H1 (cell line): ENCODE results near the gene ZBTB49. TPM values are rescaled to one million over a fixed set of nuclear protein-coding genes. Genes with fewer than 3 reads are reported as not detected.

Source experiments
- CTCF ChIA-PET: fragments of 300-600 bp; sonication (Branson Sonifier 250); formaldehyde crosslinking; loops from one replicate; lab custom pipeline; 2021; ENCODE audit not compliant: partially characterized antibody; lab: Charles Lee
- POLR2A ChIA-PET: fragments of 300-600 bp; sonication (Branson Sonifier 250); formaldehyde crosslinking; loops from one replicate; lab custom pipeline; 2021; ENCODE audit warnings: inconsistent platforms; ENCODE audit not compliant: partially characterized antibody; lab: Charles Lee
- DNase-seq, 2 experiments: peaks; one replicate each; pipeline versions ENCODE4 v3.0.0 to v3.0.0-alpha.2; 2010 to 2022; ENCODE audit warnings: low spot score in 2 of 2, low read depth in 1 of 2, mixed read lengths in 1 of 2
- FAIRE-seq: peaks from 2 replicates; lab custom pipeline; 2011; peaks lifted over from hg19 to GRCh38; lab: Jason Lieb, UNC
- H2AFZ ChIP-seq: 2 replicates; pipeline ENCODE4 v1.8.1; 2012; ENCODE audit warnings: low read length, inconsistent platforms
- H2AK5ac ChIP-seq: 2 replicates; pipeline ENCODE4 v1.6.1; 2013; ENCODE audit warnings: low read depth, low read length
- H2BK120ac ChIP-seq: replicated peaks from 2 replicates; pipeline ENCODE3; 2013; ENCODE audit warnings: low read depth, low read length, inconsistent platforms
- H2BK12ac ChIP-seq: 2 replicates; pipeline ENCODE4 v1.6.1; 2013; ENCODE audit warnings: low read depth, low read length
- H2BK15ac ChIP-seq: 2 replicates; pipeline ENCODE4 v1.6.1; 2013; ENCODE audit warnings: low read length
- H2BK20ac ChIP-seq: 2 replicates; pipeline ENCODE4 v1.6.1; 2013; ENCODE audit warnings: low read length
- H2BK5ac ChIP-seq: 2 replicates; pipeline ENCODE4 v1.6.1; 2013; ENCODE audit warnings: low read depth, low read length
- H3K14ac ChIP-seq: 2 replicates; pipeline ENCODE4 v1.6.1; 2013; ENCODE audit warnings: inconsistent platforms; ENCODE audit not compliant: insufficient read length
- H3K18ac ChIP-seq: 2 replicates; pipeline ENCODE4 v1.6.1; 2013; ENCODE audit warnings: low read length; ENCODE audit errors: extremely low read depth
- H3K23ac ChIP-seq: 2 replicates; pipeline ENCODE4 v1.6.1; 2013; ENCODE audit warnings: inconsistent platforms; ENCODE audit not compliant: insufficient read length
- H3K23me2 ChIP-seq: 2 replicates; pipeline ENCODE4 v1.6.1; 2013; ENCODE audit warnings: low read depth, low read length
- H3K27ac ChIP-seq: 2 replicates; pipeline ENCODE4 v1.6.1; 2011; ENCODE audit warnings: low read depth, low read length, inconsistent platforms
- H3K27me3 ChIP-seq, 4 experiments: replicated peaks in 1 of 4; 1 replicate in 1 of 4; 2 replicates in 3 of 4; pipeline versions ENCODE4 v1.6.1 to v1.8.1; 2011 to 2013; ENCODE audit warnings: low read length in 3 of 4, mild to moderate bottlenecking in 3 of 4, inconsistent platforms in 2 of 4, mixed read lengths in 2 of 4, moderate library complexity in 1 of 4; ENCODE audit not compliant: control insufficient read depth in 3 of 4, insufficient read depth in 3 of 4; ENCODE audit errors: extremely low read depth in 1 of 4
- H3K36me3 ChIP-seq, 4 experiments: 2 replicates each; pipeline versions ENCODE4 v1.6.1 to v1.8.1; 2011 to 2013; ENCODE audit warnings: mild to moderate bottlenecking in 4 of 4, low read length in 3 of 4, moderate library complexity in 2 of 4, control low read depth in 1 of 4, inconsistent platforms in 1 of 4; ENCODE audit not compliant: insufficient read depth in 4 of 4, control insufficient read depth in 2 of 4
- H3K4ac ChIP-seq: replicated peaks from 2 replicates; pipeline ENCODE3; 2013; ENCODE audit warnings: low read length, low read depth, mixed read lengths, inconsistent platforms; ENCODE audit not compliant: insufficient read length
- H3K4me1 ChIP-seq, 4 experiments: replicated peaks in 1 of 4; 1 replicate in 1 of 4; 2 replicates in 3 of 4; pipeline versions ENCODE4 v1.6.1 to v1.8.1; 2011 to 2013; ENCODE audit warnings: low read length in 3 of 4, inconsistent platforms in 2 of 4, mixed read lengths in 1 of 4; ENCODE audit not compliant: insufficient read depth in 4 of 4, control insufficient read depth in 3 of 4
- H3K4me2 ChIP-seq, 2 experiments: 2 replicates each; pipeline versions ENCODE4 v1.6.1 to v1.8.1; 2011 to 2013; ENCODE audit warnings: low read depth in 2 of 2, low read length in 2 of 2, control low read depth in 1 of 2, inconsistent platforms in 1 of 2, mild to moderate bottlenecking in 1 of 2; ENCODE audit not compliant: insufficient read depth in 1 of 2
- H3K4me3 ChIP-seq, 4 experiments: fragments of 200-600, 300-600 bp in 1 of 4; sonication (generic), shearing (Covaris generic), sonication (Bioruptor Twin) in 1 of 4; 2 replicates each; pipeline versions ENCODE4 v1.5.1 to v1.8.1; 2011 to 2016; ENCODE audit warnings: low read length in 4 of 4, low read depth in 3 of 4, control low read depth in 2 of 4, inconsistent platforms in 2 of 4, mild to moderate bottlenecking in 2 of 4, mixed read lengths in 1 of 4, moderate library complexity in 1 of 4; ENCODE audit not compliant: insufficient read depth in 2 of 4; ENCODE audit errors: extremely low read depth in 1 of 4
- H3K56ac ChIP-seq: replicated peaks from 2 replicates; pipeline ENCODE3; 2013; ENCODE audit warnings: low read depth, mild to moderate bottlenecking, mixed read lengths, low read length, inconsistent platforms; ENCODE audit not compliant: insufficient read length
- H3K79me1 ChIP-seq: 2 replicates; pipeline ENCODE4 v1.6.1; 2013; ENCODE audit warnings: low read depth, low read length, control low read depth
- H3K79me2 ChIP-seq, 2 experiments: 2 replicates each; pipeline versions ENCODE4 v1.6.1 to v1.8.1; 2012 to 2013; ENCODE audit warnings: low read length in 2 of 2, mild to moderate bottlenecking in 2 of 2, inconsistent platforms in 1 of 2; ENCODE audit not compliant: insufficient read depth in 2 of 2, control insufficient read depth in 1 of 2
- H3K9ac ChIP-seq, 4 experiments: replicated peaks in 1 of 4; 1 replicate in 1 of 4; 2 replicates in 3 of 4; pipeline versions ENCODE4 v1.6.1 to v1.8.1; 2011 to 2013; ENCODE audit warnings: low read depth in 3 of 4, low read length in 3 of 4, control low read depth in 2 of 4, mild to moderate bottlenecking in 2 of 4, moderate library complexity in 2 of 4, inconsistent platforms in 1 of 4; ENCODE audit errors: extremely low read depth in 1 of 4
- H3K9me3 ChIP-seq, 2 experiments: 2 replicates each; pipeline versions ENCODE4 v1.6.1 to v1.8.1; 2012 to 2013; ENCODE audit warnings: mild to moderate bottlenecking in 2 of 2, moderate library complexity in 2 of 2, control low read depth in 1 of 2, inconsistent platforms in 1 of 2, low read depth in 1 of 2, low read length in 1 of 2, mixed read lengths in 1 of 2; ENCODE audit not compliant: insufficient read depth in 2 of 2
- H4K20me1 ChIP-seq, 2 experiments: replicated peaks in 1 of 2; 2 replicates each; pipeline versions ENCODE3 to v1.8.1; 2011 to 2013; ENCODE audit warnings: inconsistent platforms in 2 of 2, low read length in 2 of 2, mild to moderate bottlenecking in 1 of 2; ENCODE audit not compliant: insufficient read depth in 2 of 2, control insufficient read depth in 1 of 2
- H4K5ac ChIP-seq: 2 replicates; pipeline ENCODE4 v1.6.1; 2013; ENCODE audit warnings: low read length, low read depth, mixed read lengths, inconsistent platforms; ENCODE audit not compliant: insufficient read length
- H4K8ac ChIP-seq: 2 replicates; pipeline ENCODE4 v1.8.0; 2013; ENCODE audit warnings: mild to moderate bottlenecking, moderate library complexity, low read length, inconsistent platforms; ENCODE audit not compliant: insufficient read depth; ENCODE audit errors: extremely low read depth
- H4K91ac ChIP-seq: replicated peaks from 2 replicates; pipeline ENCODE3; 2013; ENCODE audit warnings: low read length, mixed read lengths, inconsistent platforms; ENCODE audit not compliant: insufficient read length
- CTCF ChIP-seq, 3 experiments: IDR thresholded peaks; 1 replicate in 2 of 3; 2 replicates in 1 of 3; pipeline versions ENCODE4 v1.5.1 to v1.6.1; 2011; ENCODE audit warnings: low read length in 3 of 3, mild to moderate bottlenecking in 3 of 3, inconsistent platforms in 2 of 3, low read depth in 1 of 3, moderate library complexity in 1 of 3; ENCODE audit not compliant: insufficient read depth in 1 of 3; ENCODE audit errors: control extremely low read depth in 1 of 3
- KDM4A ChIP-seq: IDR thresholded peaks from one replicate; pipeline ENCODE4 v1.7.1; 2012; ENCODE audit warnings: low read depth, mild to moderate bottlenecking, moderate library complexity, low read length, inconsistent platforms; ENCODE audit not compliant: severe bottlenecking
- NRF1 ChIP-seq: IDR thresholded peaks from 2 replicates; pipeline ENCODE4 v1.6.1; 2011; ENCODE audit warnings: mild to moderate bottlenecking, low read depth, low read length, improper control_type of control experiment
- POU5F1 ChIP-seq: IDR thresholded peaks from 2 replicates; pipeline ENCODE4 v1.6.1; 2011; ENCODE audit warnings: low read depth, mild to moderate bottlenecking, low read length, moderate library complexity
- SAP30 ChIP-seq: fragments of 300-600 bp; sonication (generic); IDR thresholded peaks from 2 replicates; pipeline ENCODE4 v1.7.1; 2012; ENCODE audit warnings: low read length, moderate library complexity, mild to moderate bottlenecking, inconsistent platforms; ENCODE audit not compliant: insufficient read depth, insufficient replicate concordance
- WGBS, 2 experiments: shearing (Covaris generic) in 1 of 2; methylation state at CpG; one replicate each; pipeline versions ENCODE4 v1.1.6 to v1.1.7; 2013 to 2015; ENCODE audit warnings: low lambda C conversion rate in 2 of 2, mixed read lengths in 2 of 2, inconsistent platforms in 1 of 2, low coverage in 1 of 2, missing lambda C conversion rate in 1 of 2; ENCODE audit not compliant: insufficient replicate concordance in 2 of 2, insufficient coverage in 1 of 2, insufficient read length in 1 of 2; ENCODE audit errors: extremely low coverage in 1 of 2, missing lambda C conversion rate in 1 of 2; 5-methylcytosine and 5-hydroxymethylcytosine counted together
- polyA plus RNA-seq, 7 experiments: library from polyadenylated mRNA; depleted of rRNA in 3 of 7; stranded (reverse) in 5 of 7; unstranded in 2 of 7; fragments of >200 nt in 5 of 7; fragments of 200-250 nt in 2 of 7; gene quantifications; 1 replicate in 5 of 7; 2 replicates in 1 of 7; 4 replicates in 1 of 7; pipeline versions ENCODE4 v1.2.1 to v1.2.3, GENCODE V29; 2011 to 2013; ENCODE audit warnings: missing spikeins in 2 of 7, mixed read lengths in 2 of 7
- total RNA-seq: library from RNA; stranded (reverse); fragmentation: NEBNext Ultra II Directional; extraction: Animal tissue kit (Norgen Biotek cat#: 25700); gene quantifications from 2 replicates; pipeline ENCODE4 v1.2.1, GENCODE V29; 2021
- TF ChIP-seq, protein P1 (sequence below): IDR thresholded peaks from 2 replicates; pipeline ENCODE4 v1.6.1; 2012; ENCODE audit warnings: low read length, inconsistent platforms

ZBTB49 gene
- total and polyA plus RNA-seq, 2 of the 8 experiments (the other 6 are each of a cell fraction or from before 2014, with no cell fraction given): 4.2 to 6.8 TPM

DNA sequence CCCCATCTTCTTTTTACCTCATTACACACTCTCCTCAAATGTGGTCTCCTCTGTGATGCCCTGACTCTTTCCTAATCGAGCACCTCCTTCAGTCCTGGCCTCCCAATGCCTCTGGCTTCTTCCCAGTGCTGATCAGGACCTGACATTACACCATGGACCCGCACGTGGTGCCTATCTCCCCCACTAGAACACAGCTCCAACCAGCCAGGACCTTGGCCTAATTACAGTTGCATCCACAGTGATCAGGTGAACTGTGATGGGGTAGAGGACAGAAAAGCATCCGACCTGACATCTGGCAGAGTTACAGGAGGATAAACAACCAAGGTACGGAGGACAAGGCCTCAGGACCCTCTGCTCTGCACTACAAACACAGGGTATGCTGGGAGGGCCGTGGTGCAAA lies 12.5 kb upstream of the ZBTB49 start:
- H3K36me3 ChIP-seq: peaks cover 16 to 70% (median 53%) of the 10 kb centered on the region in 4 experiments; a peak in 7 of 8 replicates
- no peak for FAIRE-seq
- CTCF ChIA-PET: no interaction called here
- TF ChIP-seq NRF1 (no peak), KDM4A (no peak), POU5F1 (no peak), CTCF (IDR thresholded peaks at IDR 0.05; ENCODE audit: control extremely low read depth in 1 of 3, insufficient read depth in 1 of 3, low read depth in 1 of 3, low read length in 3 of 3) (no peak), SAP30 (no peak)
- TF ChIP-seq, protein P1, sequence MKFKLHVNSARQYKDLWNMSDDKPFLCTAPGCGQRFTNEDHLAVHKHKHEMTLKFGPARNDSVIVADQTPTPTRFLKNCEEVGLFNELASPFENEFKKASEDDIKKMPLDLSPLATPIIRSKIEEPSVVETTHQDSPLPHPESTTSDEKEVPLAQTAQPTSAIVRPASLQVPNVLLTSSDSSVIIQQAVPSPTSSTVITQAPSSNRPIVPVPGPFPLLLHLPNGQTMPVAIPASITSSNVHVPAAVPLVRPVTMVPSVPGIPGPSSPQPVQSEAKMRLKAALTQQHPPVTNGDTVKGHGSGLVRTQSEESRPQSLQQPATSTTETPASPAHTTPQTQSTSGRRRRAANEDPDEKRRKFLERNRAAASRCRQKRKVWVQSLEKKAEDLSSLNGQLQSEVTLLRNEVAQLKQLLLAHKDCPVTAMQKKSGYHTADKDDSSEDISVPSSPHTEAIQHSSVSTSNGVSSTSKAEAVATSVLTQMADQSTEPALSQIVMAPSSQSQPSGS: no peak

More for the DNA sequence above, 12.5 kb upstream of the ZBTB49 start:
- DNase-seq: no peak
- WGBS, 2 experiments: 81% methylated on average over 6 of the region's 6 CpGs; no CpG with 5 or more reads in 1 of the 2 experiments
- H3K56ac ChIP-seq: no peak overlapping the region
- no peak overlapping the region for H2BK120ac ChIP-seq
- H3K23ac ChIP-seq: no peak overlapping the region
- H3K18ac ChIP-seq: no peak overlapping the region
- H2AFZ ChIP-seq: no peak overlapping the region
- H3K9ac ChIP-seq: no peak overlapping the region
- 0 out of 2 replicates have a peak overlapping the region, but pooled peaks have one; percentile 68 for H4K8ac ChIP-seq
- peaks cover 0 to 4% of the 10 kb centered on the region in 2 experiments for H4K20me1 ChIP-seq
- H3K23me2 ChIP-seq: no peaks in the 10 kb centered on the region
- H4K5ac ChIP-seq: no peak overlapping the region
- H3K79me1 ChIP-seq: no peaks in the 10 kb centered on the region
- no peaks in the 10 kb centered on the region for H3K27me3 ChIP-seq
- H3K9me3 ChIP-seq: no peaks in the 10 kb centered on the region
- H3K4ac ChIP-seq: no peak overlapping the region
- no peaks in the 10 kb centered on the region for H3K4me1 ChIP-seq
- POLR2A ChIA-PET: interaction anchor here (0.8 kb wide), 1 partner anchor 8 kb away, joined by 3 read pairs; no protein-coding TSS in a partner anchor
- no peak overlapping the region for H4K91ac ChIP-seq
- H3K79me2 ChIP-seq: no peaks in the 10 kb centered on the region
- no peak overlapping the region for H2BK12ac ChIP-seq
- H2BK15ac ChIP-seq: no peak overlapping the region
- H3K4me2 ChIP-seq: no peak overlapping the region
- no peak overlapping the region for H2AK5ac ChIP-seq
- H2BK5ac ChIP-seq: no peak overlapping the region
- H3K27ac ChIP-seq: no peak overlapping the region
- no peak overlapping the region for H2BK20ac ChIP-seq
- H3K4me3 ChIP-seq: no peak overlapping the region
- no peak overlapping the region for H3K14ac ChIP-seq
